ENCODE results near the gene CSRNP3. TPM values are rescaled to one million over a fixed set of nuclear protein-coding genes. Genes with fewer than 3 reads are reported as not detected.

CSRNP3 gene
- total RNA-seq, 3 donors from 2014 or later, result not detected

- Mint-ChIP-seq H3K9me3 (no peaks in the 10 kb centered on the region), H3K27me3 (ENCODE audit: low read depth) (peaks cover 4% of the 10 kb centered on the region), H3K4me1 (ENCODE audit: low read depth) (no peaks in the 10 kb centered on the region), H3K4me3 (no peak overlapping the region), H3K36me3 (ENCODE audit: insufficient read depth) (no peaks in the 10 kb centered on the region)
- DNase-seq (no peak), ATAC-seq (no peak)
Observed at GRCh38 chr2:165601928-165602521, 132.5 kb downstream of the CSRNP3 start.

GRCh38 chr2:165609672-165610071 is 140.2 kb downstream of the CSRNP3 start:
- Mint-ChIP-seq H3K4me1 (ENCODE audit: low read depth) (peaks cover 2% of the 10 kb centered on the region), H3K9me3 (no peaks in the 10 kb centered on the region), H3K36me3 (ENCODE audit: insufficient read depth) (no peaks in the 10 kb centered on the region), H3K4me3 (no peak overlapping the region), H3K27me3 (ENCODE audit: low read depth) (peaks cover 2% of the 10 kb centered on the region)
- DNase-seq, result no peak
- no peak for ATAC-seq

DNA sequence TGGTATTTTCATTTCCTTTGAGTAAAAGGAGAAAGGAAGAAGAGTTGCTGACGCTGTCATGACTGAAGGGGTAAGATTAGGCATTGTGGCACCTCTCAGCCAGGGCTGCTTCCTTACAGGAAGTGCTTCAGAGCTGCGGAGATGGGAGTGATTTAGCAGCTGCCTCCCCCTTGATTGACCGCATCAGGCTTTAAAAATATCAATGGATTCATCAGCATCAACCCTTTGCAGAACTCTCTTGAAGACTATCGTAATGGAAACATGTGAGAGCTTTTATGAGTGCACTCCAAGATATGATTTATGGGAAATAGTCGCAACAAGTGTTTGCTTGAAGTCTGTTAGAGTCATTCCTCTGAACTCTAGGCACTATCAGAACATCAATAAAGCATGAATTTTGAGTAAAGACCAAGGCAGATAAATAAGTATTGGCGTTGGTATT is 141.1 kb downstream of the CSRNP3 start:
- Mint-ChIP-seq H3K4me1 (ENCODE audit: low read depth) (peaks cover 2% of the 10 kb centered on the region), H3K36me3 (ENCODE audit: insufficient read depth) (no peaks in the 10 kb centered on the region), H3K4me3 (no peak overlapping the region), H3K9me3 (no peaks in the 10 kb centered on the region), H3K27me3 (ENCODE audit: low read depth) (no peaks in the 10 kb centered on the region)
- DNase-seq (no peak), ATAC-seq (no peak)

DNA sequence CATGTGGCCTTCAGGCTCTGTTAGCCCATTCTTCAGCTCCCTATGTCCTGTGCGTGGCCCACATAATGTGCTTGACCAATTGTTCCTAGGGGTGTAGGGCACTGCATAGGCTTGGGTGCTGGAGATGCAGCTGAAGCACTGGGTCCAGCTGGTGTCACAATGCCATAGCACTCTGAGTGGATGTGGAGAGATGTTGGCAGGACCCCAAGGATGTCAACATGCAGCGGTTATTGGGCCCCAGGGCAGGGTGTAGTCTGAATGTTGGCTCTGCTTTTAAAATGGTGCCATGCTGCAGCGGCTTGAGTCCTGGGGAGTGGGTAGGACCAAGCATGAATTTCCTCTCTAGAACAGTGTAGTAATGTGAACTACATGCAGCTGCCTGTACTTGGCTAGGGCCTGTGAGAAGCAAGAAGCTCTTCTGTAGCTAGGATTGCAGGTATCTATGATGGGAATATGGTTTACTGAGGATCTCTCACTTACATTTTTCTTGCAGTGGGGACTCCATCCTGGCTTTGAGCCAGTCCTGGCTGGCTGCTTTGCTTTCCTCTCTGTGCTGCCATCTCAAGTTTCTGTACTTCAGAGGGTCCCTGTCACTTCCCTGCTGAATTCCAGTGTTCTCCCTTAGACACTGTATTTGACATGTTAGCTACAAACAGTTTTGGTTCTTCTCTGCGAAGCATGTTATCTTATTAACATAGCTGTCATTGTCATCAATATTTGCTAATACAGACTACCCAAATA is 148.4 kb downstream of the CSRNP3 start:
- ATAC-seq (no peak), DNase-seq (no peak)
- Mint-ChIP-seq H3K36me3 (ENCODE audit: insufficient read depth) (no peaks in the 10 kb centered on the region), H3K4me1 (ENCODE audit: low read depth) (no peaks in the 10 kb centered on the region), H3K4me3 (no peak overlapping the region), H3K9me3 (no peaks in the 10 kb centered on the region), H3K27me3 (ENCODE audit: low read depth) (peaks cover 5% of the 10 kb centered on the region)

DNA sequence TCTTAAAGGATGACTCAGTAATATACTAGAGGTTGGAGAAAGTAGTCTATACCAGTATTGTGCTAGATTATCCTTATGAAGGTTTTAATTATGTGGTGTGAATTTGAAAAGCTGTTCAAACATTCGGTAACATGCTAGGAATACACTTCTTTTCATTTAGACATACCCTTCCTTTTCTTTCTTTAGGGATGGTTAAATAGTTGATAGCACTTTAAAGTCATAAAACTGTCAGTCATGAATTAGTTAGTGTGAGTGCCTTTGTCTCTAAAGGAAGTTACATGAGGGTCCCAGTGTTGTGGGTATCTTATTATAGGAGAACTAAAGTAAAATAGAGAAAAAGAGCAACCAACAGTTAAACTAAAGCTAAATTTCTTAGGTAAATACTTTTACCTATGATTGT is 149.3 kb downstream of the CSRNP3 start:
- no peaks in the 10 kb centered on the region for H3K4me1 Mint-ChIP-seq (ENCODE audit: low read depth)
- DNase-seq (no peak), ATAC-seq (no peak)
- H3K27me3 Mint-ChIP-seq (ENCODE audit: low read depth), result peaks cover 5% of the 10 kb centered on the region
- no peak overlapping the region for H3K4me3 Mint-ChIP-seq
- no peaks in the 10 kb centered on the region for H3K9me3 Mint-ChIP-seq
- H3K36me3 Mint-ChIP-seq (ENCODE audit: insufficient read depth), result no peaks in the 10 kb centered on the region

GRCh38 chr2:165621086-165621560 is 151.6 kb downstream of the CSRNP3 start:
- Mint-ChIP-seq H3K9me3 (no peaks in the 10 kb centered on the region), H3K36me3 (ENCODE audit: insufficient read depth) (no peaks in the 10 kb centered on the region), H3K4me1 (ENCODE audit: low read depth) (no peaks in the 10 kb centered on the region), H3K27me3 (ENCODE audit: low read depth) (peaks cover 5% of the 10 kb centered on the region), H3K4me3 (no peak overlapping the region)
- no peak for ATAC-seq
- no peak for DNase-seq

DNA sequence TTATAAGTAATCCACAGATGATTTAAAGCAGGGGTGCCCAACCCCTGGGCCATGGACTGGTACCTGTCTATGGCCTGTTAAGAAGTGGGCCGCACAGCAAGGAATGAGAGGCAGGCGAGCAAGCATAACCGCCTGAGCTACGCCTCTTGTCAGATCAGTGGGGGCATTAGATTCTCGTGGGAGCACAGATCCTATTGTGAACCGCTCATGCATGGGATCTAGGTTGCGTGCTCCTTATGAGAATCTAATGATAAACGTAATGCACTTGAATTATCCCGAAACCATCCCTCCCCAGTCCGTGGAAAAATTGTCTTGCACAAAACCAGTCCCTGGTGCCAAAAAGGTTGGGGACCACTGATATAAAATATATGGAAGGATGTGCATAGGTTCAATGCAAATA is 153.7 kb downstream of the CSRNP3 start:
- H3K4me1 Mint-ChIP-seq (ENCODE audit: low read depth), result no peaks in the 10 kb centered on the region
- H3K36me3 Mint-ChIP-seq (ENCODE audit: insufficient read depth), result no peaks in the 10 kb centered on the region
- no peak for DNase-seq

GRCh38 chr2:165623783-165624469 is 154.4 kb downstream of the CSRNP3 start:
- Mint-ChIP-seq H3K4me1 (ENCODE audit: low read depth) (no peaks in the 10 kb centered on the region), H3K4me3 (no peak overlapping the region), H3K36me3 (ENCODE audit: insufficient read depth) (no peaks in the 10 kb centered on the region), H3K9me3 (no peaks in the 10 kb centered on the region), H3K27me3 (ENCODE audit: low read depth) (peaks cover 3% of the 10 kb centered on the region)
- DNase-seq (no peak), ATAC-seq (no peak)

More for the DNA sequence above, 153.7 kb downstream of the CSRNP3 start:
- H3K9me3 Mint-ChIP-seq, result no peaks in the 10 kb centered on the region
- H3K4me3 Mint-ChIP-seq, result no peak overlapping the region
- no peak for ATAC-seq
- peaks cover 3% of the 10 kb centered on the region for H3K27me3 Mint-ChIP-seq (ENCODE audit: low read depth)

DNA sequence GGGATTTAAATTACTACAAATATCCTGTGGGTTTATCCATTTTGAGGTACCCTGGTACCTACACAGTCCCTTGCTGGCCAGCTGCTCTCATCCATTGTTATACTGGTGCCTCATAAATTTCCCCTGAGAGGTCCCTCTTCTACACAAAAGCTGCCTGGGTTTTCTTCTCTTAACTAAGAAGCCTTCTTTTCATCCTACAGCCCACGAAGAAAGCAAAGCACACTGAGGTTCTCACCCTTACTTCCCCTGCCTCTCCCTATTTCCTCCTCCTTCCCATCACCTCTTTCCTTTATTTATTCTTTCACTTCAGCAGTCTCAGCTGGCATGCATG is 154.9 kb downstream of the CSRNP3 start:
- no peak for DNase-seq
- H3K9me3 Mint-ChIP-seq, result no peaks in the 10 kb centered on the region

DNA sequence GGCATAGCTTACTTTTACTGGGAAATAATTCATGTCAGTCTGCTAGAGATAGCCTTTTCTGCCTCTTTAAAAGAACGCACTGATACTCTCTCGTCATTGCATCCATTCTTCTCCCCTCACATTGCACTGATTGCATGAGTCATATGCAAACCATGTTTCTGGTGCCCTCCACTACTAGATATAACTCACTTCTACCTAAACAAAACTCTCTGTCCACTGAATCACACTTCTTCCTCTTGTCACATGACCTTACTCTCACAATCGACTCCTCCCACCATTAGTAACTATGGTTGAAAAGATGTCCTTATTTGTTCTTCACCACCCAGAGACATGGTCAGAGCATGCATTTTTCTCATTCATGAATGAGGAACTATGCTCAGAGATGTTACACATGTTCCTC is 158.0 kb downstream of the CSRNP3 start:
- DNase-seq (no peak), ATAC-seq (peak in 1 of 2 donors; percentile 40)
- Mint-ChIP-seq H3K4me3 (no peak overlapping the region), H3K36me3 (ENCODE audit: insufficient read depth) (no peaks in the 10 kb centered on the region), H3K9me3 (no peaks in the 10 kb centered on the region), H3K27me3 (ENCODE audit: low read depth) (no peaks in the 10 kb centered on the region), H3K4me1 (ENCODE audit: low read depth) (peaks cover 3% of the 10 kb centered on the region)

More for the DNA sequence above, 154.9 kb downstream of the CSRNP3 start:
- Mint-ChIP-seq H3K27me3 (ENCODE audit: low read depth) (no peaks in the 10 kb centered on the region), H3K36me3 (ENCODE audit: insufficient read depth) (no peaks in the 10 kb centered on the region), H3K4me1 (ENCODE audit: low read depth) (no peaks in the 10 kb centered on the region), H3K4me3 (no peak overlapping the region)
- no peak for ATAC-seq

DNA sequence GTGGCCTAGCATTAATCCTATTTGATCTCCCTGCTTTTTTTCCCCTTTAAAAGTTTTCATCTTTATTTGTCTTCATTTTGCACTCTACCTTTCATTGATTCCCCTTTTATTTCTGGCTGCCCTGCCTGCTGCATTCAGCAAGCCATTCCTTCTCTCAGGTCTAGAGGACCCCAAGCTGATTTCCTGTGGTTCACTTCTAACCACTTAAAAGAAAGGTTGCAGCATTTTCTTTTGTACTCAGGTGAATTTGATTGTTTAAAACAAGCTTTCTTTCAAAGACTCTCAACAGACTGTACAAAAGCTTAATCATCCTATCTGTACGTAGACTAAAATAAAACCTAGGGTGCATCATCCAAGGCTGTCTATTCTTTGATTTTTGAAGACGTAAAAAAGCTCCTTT is 160.3 kb downstream of the CSRNP3 start:
- no peak for ATAC-seq
- DNase-seq, result no peak
- no peaks in the 10 kb centered on the region for H3K9me3 Mint-ChIP-seq
- no peaks in the 10 kb centered on the region for H3K27me3 Mint-ChIP-seq (ENCODE audit: low read depth)
- no peaks in the 10 kb centered on the region for H3K36me3 Mint-ChIP-seq (ENCODE audit: insufficient read depth)
- peaks cover 3% of the 10 kb centered on the region for H3K4me1 Mint-ChIP-seq (ENCODE audit: low read depth)
- H3K4me3 Mint-ChIP-seq, result no peak overlapping the region

DNA sequence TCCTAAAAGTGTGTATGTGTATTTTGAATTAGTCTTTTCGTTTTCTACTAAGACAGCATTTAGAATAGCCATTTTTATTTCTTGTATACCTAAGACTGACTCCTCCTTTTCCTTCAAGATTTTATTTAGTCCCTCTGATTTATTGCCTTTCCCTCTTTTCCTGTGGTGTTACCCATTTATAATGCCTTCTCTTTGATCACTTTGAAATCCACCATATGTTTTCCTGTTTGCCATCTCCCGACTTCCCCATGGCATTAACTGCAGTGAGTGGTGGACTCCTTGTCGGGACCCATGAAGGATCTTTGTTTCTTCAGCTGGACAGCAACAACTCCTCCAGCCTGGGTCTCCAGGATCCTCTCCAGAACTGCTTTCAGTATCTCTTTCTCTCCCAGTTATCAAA is 160.7 kb downstream of the CSRNP3 start:
- ATAC-seq, result no peak

GRCh38 chr2:165631089-165631488 is 161.6 kb downstream of the CSRNP3 start:
- Mint-ChIP-seq H3K9me3 (no peaks in the 10 kb centered on the region), H3K4me3 (no peak overlapping the region), H3K36me3 (ENCODE audit: insufficient read depth) (no peaks in the 10 kb centered on the region), H3K4me1 (ENCODE audit: low read depth) (peaks cover 3% of the 10 kb centered on the region), H3K27me3 (ENCODE audit: low read depth) (no peaks in the 10 kb centered on the region)
- no peak for DNase-seq
- no peak for ATAC-seq

More for the DNA sequence above, 160.7 kb downstream of the CSRNP3 start:
- DNase-seq, result no peak
- H3K9me3 Mint-ChIP-seq, result no peaks in the 10 kb centered on the region
- no peaks in the 10 kb centered on the region for H3K36me3 Mint-ChIP-seq (ENCODE audit: insufficient read depth)
- H3K4me3 Mint-ChIP-seq, result no peak overlapping the region
- H3K27me3 Mint-ChIP-seq (ENCODE audit: low read depth), result no peaks in the 10 kb centered on the region
- H3K4me1 Mint-ChIP-seq (ENCODE audit: low read depth), result peaks cover 3% of the 10 kb centered on the region

DNA sequence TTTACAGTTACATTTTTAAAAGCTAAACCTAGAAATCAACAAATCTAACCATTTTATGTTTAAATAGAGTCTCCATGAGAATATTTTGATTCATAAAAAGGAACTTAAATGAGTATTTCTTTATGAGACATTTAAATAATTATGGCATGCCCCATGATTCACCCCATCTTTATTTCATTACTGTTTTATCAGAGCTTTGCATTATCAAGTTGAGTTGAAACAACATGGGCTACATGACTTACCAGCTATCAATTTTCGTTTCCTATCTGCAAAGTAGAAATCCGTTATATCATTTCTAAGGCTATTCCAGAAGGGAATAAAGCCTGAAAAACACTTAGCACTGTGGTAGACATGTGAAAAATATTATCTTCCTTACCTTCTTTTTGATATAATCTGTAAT is 163.1 kb downstream of the CSRNP3 start:
- no peak for ATAC-seq
- DNase-seq, result no peak
- no peaks in the 10 kb centered on the region for H3K27me3 Mint-ChIP-seq (ENCODE audit: low read depth)
- peaks cover 3% of the 10 kb centered on the region for H3K4me1 Mint-ChIP-seq (ENCODE audit: low read depth)
- no peaks in the 10 kb centered on the region for H3K36me3 Mint-ChIP-seq (ENCODE audit: insufficient read depth)
- no peak overlapping the region for H3K4me3 Mint-ChIP-seq
- no peaks in the 10 kb centered on the region for H3K9me3 Mint-ChIP-seq

GRCh38 chr2:165633431-165633830 is 163.9 kb downstream of the CSRNP3 start:
- Mint-ChIP-seq H3K4me3 (no peak overlapping the region), H3K27me3 (ENCODE audit: low read depth) (no peaks in the 10 kb centered on the region)

More at GRCh38 chr2:165633431-165633830, 163.9 kb downstream of the CSRNP3 start:
- no peak for ATAC-seq
- no peaks in the 10 kb centered on the region for H3K36me3 Mint-ChIP-seq (ENCODE audit: insufficient read depth)
- no peaks in the 10 kb centered on the region for H3K9me3 Mint-ChIP-seq
- H3K4me1 Mint-ChIP-seq (ENCODE audit: low read depth), result peaks cover 3% of the 10 kb centered on the region
- DNase-seq, result no peak

Measured in activated T-cell treated with anti-CD3 and anti-CD28 coated beads, Interleukin-2, amount 50 U/mL, for 4 hours (primary cell).